GM21515 (cell line): ENCODE results near the gene OR7E24.
"Not testable (repeated sequence)": the region's sequence is repeated elsewhere in the genome, so short reads cannot be mapped to it uniquely, and the experiment has no call there.

Experiments used
- ATAC-seq: cut with Tn5 transposase; IDR thresholded peaks from one replicate; pipeline ENCODE4 v1.9.1; 2021; ENCODE audit not compliant: unreplicated experiment

Gene OR7E24

GRCh38 chr19:9250630-9251029, at the start of gene OR7E24:
Gene OR7E24 (plus strand): TSS chr19:9250930. CDS start chr19:9251044, 114 bp downstream.
- no peak for ATAC-seq

- no peak for ATAC-seq
Observed at GRCh38 chr19:9205501-9206113, 45.1 kb upstream of the OR7E24 start.

- no peak for ATAC-seq
Observed at GRCh38 chr19:9219489-9219888, 31.2 kb upstream of the OR7E24 start, which contains the start of gene OR7D4. Gene OR7D4 (minus strand): TSS chr19:9219589. CDS start chr19:9214837, 4,752 bp downstream.

- ATAC-seq = no peak
Observed at GRCh38 chr19:9251236-9251635, 506 bp downstream of the OR7E24 start.

- ATAC-seq = not testable (repeated sequence)
Observed at GRCh38 chr19:9283485-9283884, 32.8 kb downstream of the OR7E24 start.

- ATAC-seq = no peak
Observed at GRCh38 chr19:9289231-9289884, 38.6 kb downstream of the OR7E24 start.

- ATAC-seq = no peak
Observed at GRCh38 chr19:9295411-9295849, 44.7 kb downstream of the OR7E24 start.

- no peak for ATAC-seq
Observed at GRCh38 chr19:9296336-9296735, 45.6 kb downstream of the OR7E24 start.
